Effector memory CD8-positive, alpha-beta T cell (primary cell): ENCODE data around the gene GGNBP2.

Source experiments
- ATAC-seq: fragments of 150-1000 bp; cut with Tn5 transposase; replicated peaks from 2 replicates; pipeline ENCODE4 v1.10.0; 2021; ENCODE audit warnings: mild to moderate bottlenecking, moderate library complexity
- DNase-seq, 3 experiments: peaks; one replicate each; pipeline ENCODE4 v3.0.0; 2021
- H3K27ac Mint-ChIP-seq, 2 donors: one replicate each; pipeline ENCODE4 v1.8.0; 2022; ENCODE audit warnings: mild to moderate bottlenecking in 2 of 2, mixed read lengths in 2 of 2, moderate library complexity in 2 of 2
- H3K27me3 Mint-ChIP-seq, 2 donors: one replicate each; pipeline ENCODE4 v1.8.0; 2022; ENCODE audit warnings: mixed read lengths in 2 of 2
- H3K36me3 Mint-ChIP-seq: one replicate; pipeline ENCODE4 v1.8.0; 2022; ENCODE audit warnings: mild to moderate bottlenecking, moderate library complexity, mixed read lengths; ENCODE audit not compliant: insufficient read depth
- H3K4me1 Mint-ChIP-seq, 2 donors: one replicate each; pipeline ENCODE4 v1.8.0; 2022; ENCODE audit warnings: low read depth in 2 of 2, mixed read lengths in 2 of 2
- H3K4me3 Mint-ChIP-seq, 2 donors: one replicate each; pipeline ENCODE4 v1.8.0; 2022; ENCODE audit warnings: mild to moderate bottlenecking in 2 of 2, mixed read lengths in 2 of 2, moderate library complexity in 2 of 2
- H3K9me3 Mint-ChIP-seq, 2 donors: one replicate each; pipeline ENCODE4 v1.8.0; 2022; ENCODE audit warnings: mixed read lengths in 2 of 2
- total RNA-seq, 9 experiments: gene quantifications; one replicate each; lab custom pipeline; 2026; lab: John Stamatoyannopoulos, UW

Gene GGNBP2
- 90.7 to 176 (median 149) reads per million in 9 experiments for total RNA-seq

GRCh38 chr17:36544307-36545076 is at the start of gene GGNBP2:
Gene GGNBP2, plus strand, starts transcription at chr17:36544919. Its CDS starts 806 bp downstream, at chr17:36545725.
- Mint-ChIP-seq H3K36me3 (peaks cover 56% of the 10 kb centered on the region), H3K27me3 (no peaks in the 10 kb centered on the region), H3K4me3 (peak within 1 kb of the TSS; percentile 96), H3K9me3 (no peaks in the 10 kb centered on the region), H3K27ac (peak within 1 kb of the TSS; percentile 98), H3K4me1 (peaks cover 18 to 22% of the 10 kb centered on the region in 2 donors)
- ATAC-seq (peak; percentile 61), DNase-seq (peak; percentile 88 to 90 (median 88))

GRCh38 chr17:36495076-36495578 is 49.6 kb upstream of the GGNBP2 start:
- Mint-ChIP-seq H3K36me3 (peaks cover 62% of the 10 kb centered on the region), H3K4me3 (no peak overlapping the region), H3K27me3 (no peaks in the 10 kb centered on the region), H3K9me3 (no peaks in the 10 kb centered on the region), H3K27ac (peak overlapping the region; percentile 35 to 67), H3K4me1 (peaks cover 16 to 19% of the 10 kb centered on the region in 2 donors)
- no peak for ATAC-seq
- no peak for DNase-seq

GRCh38 chr17:36496018-36496789 is 48.5 kb upstream of the GGNBP2 start:
- Mint-ChIP-seq H3K36me3 (peaks cover 67% of the 10 kb centered on the region), H3K9me3 (no peaks in the 10 kb centered on the region), H3K27ac (no peak overlapping the region), H3K4me3 (no peak overlapping the region), H3K4me1 (peaks cover 12 to 13% of the 10 kb centered on the region in 2 donors), H3K27me3 (no peaks in the 10 kb centered on the region)
- no peak for DNase-seq
- ATAC-seq: no peak

GRCh38 chr17:36498155-36498554 is 46.6 kb upstream of the GGNBP2 start:
- H3K27ac Mint-ChIP-seq: no peak overlapping the region
- H3K27me3 Mint-ChIP-seq: no peaks in the 10 kb centered on the region
- H3K4me3 Mint-ChIP-seq: no peak overlapping the region
- peaks cover 55% of the 10 kb centered on the region for H3K36me3 Mint-ChIP-seq
- peaks cover 0 to 2% of the 10 kb centered on the region in 2 donors for H3K4me1 Mint-ChIP-seq
- no peaks in the 10 kb centered on the region for H3K9me3 Mint-ChIP-seq
- ATAC-seq (no peak), DNase-seq (no peak)

- H3K4me3 Mint-ChIP-seq: no peak overlapping the region
- no peak overlapping the region for H3K27ac Mint-ChIP-seq
- H3K36me3 Mint-ChIP-seq: peaks cover 56% of the 10 kb centered on the region
- ATAC-seq: no peak
- peaks cover 0 to 5% of the 10 kb centered on the region in 2 donors for H3K4me1 Mint-ChIP-seq
- no peaks in the 10 kb centered on the region for H3K27me3 Mint-ChIP-seq
- DNase-seq: no peak
- no peaks in the 10 kb centered on the region for H3K9me3 Mint-ChIP-seq
Observed at GRCh38 chr17:36498560-36499300, 46.0 kb upstream of the GGNBP2 start.

- H3K27me3 Mint-ChIP-seq: no peaks in the 10 kb centered on the region
- ATAC-seq (no peak), DNase-seq (no peak)
- H3K9me3 Mint-ChIP-seq: no peaks in the 10 kb centered on the region
- peaks cover 48% of the 10 kb centered on the region for H3K36me3 Mint-ChIP-seq
- peaks cover 0 to 5% of the 10 kb centered on the region in 2 donors for H3K4me1 Mint-ChIP-seq
- no peak overlapping the region for H3K4me3 Mint-ChIP-seq
- H3K27ac Mint-ChIP-seq: no peak overlapping the region
Observed at GRCh38 chr17:36500745-36501225, 43.9 kb upstream of the GGNBP2 start.

- ATAC-seq (no peak), DNase-seq (no peak)
- Mint-ChIP-seq H3K4me3 (no peak overlapping the region), H3K9me3 (no peaks in the 10 kb centered on the region), H3K4me1 (peaks cover 0 to 2% of the 10 kb centered on the region in 2 donors), H3K36me3 (peaks cover 42% of the 10 kb centered on the region), H3K27ac (peak overlapping the region in 1 of 2 donors; percentile 80), H3K27me3 (no peaks in the 10 kb centered on the region)
Observed at GRCh38 chr17:36501351-36501750, 43.4 kb upstream of the GGNBP2 start.

- Mint-ChIP-seq H3K4me1 (peaks cover 0 to 2% of the 10 kb centered on the region in 2 donors), H3K4me3 (no peak overlapping the region), H3K36me3 (peaks cover 39% of the 10 kb centered on the region), H3K9me3 (no peaks in the 10 kb centered on the region), H3K27me3 (no peaks in the 10 kb centered on the region), H3K27ac (peak overlapping the region in 1 of 2 donors; percentile 80)
- DNase-seq: no peak
- ATAC-seq: no peak
Observed at GRCh38 chr17:36501963-36502362, 42.8 kb upstream of the GGNBP2 start.

- DNase-seq (no peak), ATAC-seq (no peak)
- Mint-ChIP-seq H3K4me3 (no peak overlapping the region), H3K9me3 (no peaks in the 10 kb centered on the region), H3K27ac (peak overlapping the region; percentile 29 to 80), H3K27me3 (no peaks in the 10 kb centered on the region), H3K4me1 (peaks cover 0 to 2% of the 10 kb centered on the region in 2 donors), H3K36me3 (peaks cover 27% of the 10 kb centered on the region)
Observed at GRCh38 chr17:36503456-36504155, 41.1 kb upstream of the GGNBP2 start.

GRCh38 chr17:36504156-36504545 is 40.6 kb upstream of the GGNBP2 start:
- Mint-ChIP-seq H3K36me3 (peaks cover 21% of the 10 kb centered on the region), H3K9me3 (no peaks in the 10 kb centered on the region), H3K27ac (peak overlapping the region; percentile 29 to 80), H3K4me1 (peaks cover 0 to 2% of the 10 kb centered on the region in 2 donors), H3K4me3 (no peak overlapping the region), H3K27me3 (no peaks in the 10 kb centered on the region)
- no peak for DNase-seq
- no peak for ATAC-seq

GRCh38 chr17:36505171-36505570 is 39.5 kb upstream of the GGNBP2 start:
- Mint-ChIP-seq H3K4me1 (peaks cover 0 to 2% of the 10 kb centered on the region in 2 donors), H3K27me3 (no peaks in the 10 kb centered on the region), H3K9me3 (no peaks in the 10 kb centered on the region), H3K36me3 (peaks cover 14% of the 10 kb centered on the region), H3K4me3 (no peak overlapping the region), H3K27ac (no peak overlapping the region)
- DNase-seq (no peak), ATAC-seq (no peak)

GRCh38 chr17:36506249-36506826 is 38.4 kb upstream of the GGNBP2 start:
- H3K9me3 Mint-ChIP-seq: no peaks in the 10 kb centered on the region
- DNase-seq: no peak
- H3K4me3 Mint-ChIP-seq: no peak overlapping the region
- H3K36me3 Mint-ChIP-seq: peaks cover 9% of the 10 kb centered on the region
- H3K27ac Mint-ChIP-seq: no peak overlapping the region
- H3K4me1 Mint-ChIP-seq: peaks cover 0 to 2% of the 10 kb centered on the region in 2 donors
- no peak for ATAC-seq
- no peaks in the 10 kb centered on the region for H3K27me3 Mint-ChIP-seq
